Memory B cell (primary cell): ENCODE data around the gene VARS1.

Experiments
- ATAC-seq: fragments of 150-1000 bp; cut with Tn5 transposase; 2 replicates; pipeline ENCODE4 v1.10.0; 2021; ENCODE audit warnings: low read depth, mild to moderate bottlenecking, moderate library complexity
- DNase-seq, 2 donors: peaks; one replicate each; pipeline ENCODE4 v3.0.0; 2022; ENCODE audit warnings: low spot score in 2 of 2
- H3K27ac Mint-ChIP-seq: one replicate; pipeline ENCODE4 v1.8.0; 2022; ENCODE audit warnings: mild to moderate bottlenecking, moderate library complexity, mixed read lengths
- H3K27me3 Mint-ChIP-seq: one replicate; pipeline ENCODE4 v1.8.0; 2022; ENCODE audit warnings: mixed read lengths
- H3K36me3 Mint-ChIP-seq: one replicate; pipeline ENCODE4 v1.8.0; 2022; ENCODE audit warnings: mild to moderate bottlenecking, mixed read lengths
- H3K4me1 Mint-ChIP-seq: one replicate; pipeline ENCODE4 v1.8.0; 2022; ENCODE audit warnings: mixed read lengths
- H3K4me3 Mint-ChIP-seq: one replicate; pipeline ENCODE4 v1.8.0; 2022; ENCODE audit warnings: mild to moderate bottlenecking, moderate library complexity, mixed read lengths
- H3K9me3 Mint-ChIP-seq: one replicate; pipeline ENCODE4 v1.8.0; 2022; ENCODE audit warnings: mixed read lengths

Gene VARS1

GRCh38 chr6:31778193-31778592, 17.4 kb downstream of the VARS1 start:
- Mint-ChIP-seq H3K27ac (no peak overlapping the region), H3K9me3 (no peaks in the 10 kb centered on the region), H3K4me3 (no peak overlapping the region)

GRCh38 chr6:31777667-31778050, 17.9 kb downstream of the VARS1 start:
- ATAC-seq, result no peak
- H3K36me3 Mint-ChIP-seq, result peaks cover 14% of the 10 kb centered on the region

More at GRCh38 chr6:31778193-31778592, 17.4 kb downstream of the VARS1 start:
- DNase-seq (no peak), ATAC-seq (no peak)
- Mint-ChIP-seq H3K36me3 (peaks cover 18% of the 10 kb centered on the region), H3K4me1 (peaks cover 17% of the 10 kb centered on the region), H3K27me3 (no peaks in the 10 kb centered on the region)

DNA sequence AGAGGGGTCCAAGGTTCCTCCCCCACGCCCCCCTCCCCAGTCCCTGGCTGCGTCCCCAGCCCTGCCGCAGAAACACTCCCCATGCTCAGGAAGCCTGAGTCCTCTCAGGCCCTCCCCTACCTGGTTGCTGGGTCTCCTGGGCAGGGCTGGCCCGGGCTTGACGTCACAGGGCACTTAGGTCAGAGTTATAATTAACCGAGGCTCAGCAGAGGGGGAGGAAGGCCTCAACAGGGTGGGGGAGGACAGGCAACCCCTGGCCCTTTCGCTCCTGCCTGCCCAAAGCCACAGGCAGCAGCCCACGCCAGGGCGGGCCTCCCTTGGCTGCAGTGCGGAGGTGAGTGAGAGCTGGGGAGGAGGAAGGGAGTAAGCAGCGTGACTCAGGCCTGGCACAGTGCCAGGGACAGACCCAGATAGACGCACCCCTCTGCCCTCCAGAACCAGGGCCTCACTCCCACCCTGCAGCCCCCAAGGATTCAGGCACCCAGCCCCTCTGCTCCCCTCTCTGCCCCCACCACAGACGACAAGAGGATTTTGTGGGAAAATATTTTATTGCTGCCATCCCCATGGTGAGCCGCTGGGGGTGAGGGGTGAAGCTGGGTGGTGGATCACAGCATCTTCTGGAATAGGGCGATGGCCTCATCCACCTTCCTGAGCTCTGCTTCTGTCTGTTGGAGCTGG, 18.4 kb downstream of the VARS1 start, which contains the start of gene VWA7:
Gene VWA7, minus strand, starts transcription at position 340 of the 678 bp plus-strand sequence. CDS start 549 bp downstream, outside the sequence.
- peaks cover 20% of the 10 kb centered on the region for H3K4me1 Mint-ChIP-seq
- H3K36me3 Mint-ChIP-seq, result peaks cover 10% of the 10 kb centered on the region

More at GRCh38 chr6:31777667-31778050, 17.9 kb downstream of the VARS1 start:
- no peaks in the 10 kb centered on the region for H3K27me3 Mint-ChIP-seq
- H3K9me3 Mint-ChIP-seq, result no peaks in the 10 kb centered on the region
- no peak overlapping the region for H3K4me3 Mint-ChIP-seq
- H3K4me1 Mint-ChIP-seq, result peaks cover 20% of the 10 kb centered on the region
- DNase-seq, result no peak
- H3K27ac Mint-ChIP-seq, result peak overlapping the region; percentile 90

DNA sequence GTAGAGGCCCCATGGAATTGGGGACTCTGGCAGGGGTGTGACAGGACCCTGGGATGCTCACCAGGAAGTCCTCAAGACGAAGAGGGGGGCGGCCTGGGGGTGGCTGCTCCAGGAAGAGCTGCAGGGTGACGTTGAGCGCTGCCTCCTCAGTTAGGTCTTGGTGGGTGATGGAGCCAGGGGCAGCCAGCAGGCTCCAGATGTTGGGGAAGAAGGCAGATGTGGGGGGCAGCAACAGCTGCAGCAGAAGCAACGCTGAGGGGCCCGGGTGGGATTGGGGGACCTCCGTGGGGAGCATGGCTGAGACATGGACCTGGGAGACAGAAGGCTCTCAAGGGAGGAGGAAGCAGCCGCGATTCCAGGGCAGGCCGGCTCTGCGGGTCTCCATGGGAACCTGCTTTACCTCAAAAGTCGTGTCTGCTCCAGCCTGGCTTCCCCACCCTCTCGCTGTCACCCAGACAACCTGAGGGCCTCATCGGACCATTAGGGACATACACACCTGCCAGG, 19.0 kb downstream of the VARS1 start:
- H3K27ac Mint-ChIP-seq, result peak overlapping the region; percentile 90
- H3K9me3 Mint-ChIP-seq, result no peaks in the 10 kb centered on the region
- no peak for DNase-seq
- no peak for ATAC-seq
- peak overlapping the region; percentile 51 for H3K4me3 Mint-ChIP-seq
- H3K4me1 Mint-ChIP-seq, result peaks cover 20% of the 10 kb centered on the region
- peaks cover 10% of the 10 kb centered on the region for H3K36me3 Mint-ChIP-seq
- H3K27me3 Mint-ChIP-seq, result no peaks in the 10 kb centered on the region

More for the DNA sequence above, 18.4 kb downstream of the VARS1 start, which contains the start of gene VWA7:
- DNase-seq, result peak; percentile 58 to 60
- peak; percentile 96 for ATAC-seq
- H3K4me3 Mint-ChIP-seq, result peak within 1 kb of the TSS; percentile 51
- H3K27me3 Mint-ChIP-seq, result no peaks in the 10 kb centered on the region
- peak within 1 kb of the TSS; percentile 90 for H3K27ac Mint-ChIP-seq
- no peaks in the 10 kb centered on the region for H3K9me3 Mint-ChIP-seq

- ATAC-seq (no peak), DNase-seq (no peak)
- peaks cover 6% of the 10 kb centered on the region for H3K36me3 Mint-ChIP-seq
- peak overlapping the region; percentile 51 for H3K4me3 Mint-ChIP-seq
- no peaks in the 10 kb centered on the region for H3K27me3 Mint-ChIP-seq
- H3K4me1 Mint-ChIP-seq, result peaks cover 20% of the 10 kb centered on the region
- peak overlapping the region; percentile 90 for H3K27ac Mint-ChIP-seq
- no peaks in the 10 kb centered on the region for H3K9me3 Mint-ChIP-seq
These were observed 19.7 kb downstream of the VARS1 start for GRCh38 chr6:31775633-31776484.

- ATAC-seq (no peak), DNase-seq (no peak)
- Mint-ChIP-seq H3K9me3 (no peaks in the 10 kb centered on the region), H3K27ac (peak overlapping the region; percentile 90), H3K36me3 (peaks cover 3% of the 10 kb centered on the region), H3K27me3 (no peaks in the 10 kb centered on the region), H3K4me1 (peaks cover 20% of the 10 kb centered on the region), H3K4me3 (no peak overlapping the region)
These were observed 20.4 kb downstream of the VARS1 start for GRCh38 chr6:31775184-31775583.

DNA sequence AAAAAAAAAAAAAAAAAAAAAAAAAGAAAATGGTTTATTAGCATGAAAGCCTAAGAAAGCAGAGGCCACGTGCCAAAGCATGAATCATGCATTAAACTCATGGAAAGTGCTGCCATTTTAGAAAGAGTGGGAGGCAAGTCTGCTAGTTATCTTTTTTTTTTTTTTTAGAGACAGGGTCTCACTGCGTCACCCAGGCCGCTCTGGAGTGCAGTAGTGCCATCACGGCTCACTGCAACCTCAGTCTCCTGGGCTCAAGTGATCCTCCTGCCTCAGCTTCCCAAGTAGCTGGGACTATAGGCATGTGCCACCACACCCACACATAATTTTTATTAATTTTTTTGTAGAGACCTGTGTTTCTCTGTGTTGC, 23.6 kb downstream of the VARS1 start:
- Mint-ChIP-seq H3K27ac (no peak overlapping the region), H3K4me1 (peaks cover 19% of the 10 kb centered on the region), H3K4me3 (no peak overlapping the region), H3K27me3 (no peaks in the 10 kb centered on the region), H3K36me3 (no peaks in the 10 kb centered on the region), H3K9me3 (no peaks in the 10 kb centered on the region)
- no peak for DNase-seq
- no peak for ATAC-seq

DNA sequence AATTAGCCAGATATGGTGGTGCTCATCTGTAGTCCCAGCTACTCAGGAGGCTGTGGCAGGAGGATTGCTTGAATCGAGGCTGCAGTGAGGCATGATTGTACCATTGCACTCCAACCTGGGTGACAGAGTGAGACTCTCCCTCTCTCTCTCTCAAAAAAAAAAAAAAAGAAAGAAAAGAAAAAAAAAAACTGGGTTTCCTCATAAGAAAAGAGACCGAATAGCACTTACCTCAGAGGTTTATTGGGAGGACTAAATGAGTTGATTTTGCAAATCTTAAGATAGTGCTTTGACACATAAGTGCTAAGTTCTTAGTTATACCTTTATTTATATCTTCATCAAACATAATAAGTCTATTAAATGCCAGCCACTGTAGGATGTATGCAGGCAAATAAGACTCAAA, 24.7 kb downstream of the VARS1 start:
- Mint-ChIP-seq H3K9me3 (no peaks in the 10 kb centered on the region), H3K36me3 (no peaks in the 10 kb centered on the region), H3K4me1 (peaks cover 14% of the 10 kb centered on the region), H3K27ac (no peak overlapping the region), H3K4me3 (no peak overlapping the region), H3K27me3 (no peaks in the 10 kb centered on the region)
- ATAC-seq, result no peak
- no peak for DNase-seq

GRCh38 chr6:31769684-31770371, 25.7 kb downstream of the VARS1 start:
- DNase-seq, result peak; percentile 87 to 90
- Mint-ChIP-seq H3K27ac (no peak overlapping the region), H3K4me3 (no peak overlapping the region), H3K4me1 (peaks cover 9% of the 10 kb centered on the region), H3K27me3 (no peaks in the 10 kb centered on the region), H3K36me3 (peaks cover 2% of the 10 kb centered on the region), H3K9me3 (no peaks in the 10 kb centered on the region)
- ATAC-seq, result peak; percentile 99

DNA sequence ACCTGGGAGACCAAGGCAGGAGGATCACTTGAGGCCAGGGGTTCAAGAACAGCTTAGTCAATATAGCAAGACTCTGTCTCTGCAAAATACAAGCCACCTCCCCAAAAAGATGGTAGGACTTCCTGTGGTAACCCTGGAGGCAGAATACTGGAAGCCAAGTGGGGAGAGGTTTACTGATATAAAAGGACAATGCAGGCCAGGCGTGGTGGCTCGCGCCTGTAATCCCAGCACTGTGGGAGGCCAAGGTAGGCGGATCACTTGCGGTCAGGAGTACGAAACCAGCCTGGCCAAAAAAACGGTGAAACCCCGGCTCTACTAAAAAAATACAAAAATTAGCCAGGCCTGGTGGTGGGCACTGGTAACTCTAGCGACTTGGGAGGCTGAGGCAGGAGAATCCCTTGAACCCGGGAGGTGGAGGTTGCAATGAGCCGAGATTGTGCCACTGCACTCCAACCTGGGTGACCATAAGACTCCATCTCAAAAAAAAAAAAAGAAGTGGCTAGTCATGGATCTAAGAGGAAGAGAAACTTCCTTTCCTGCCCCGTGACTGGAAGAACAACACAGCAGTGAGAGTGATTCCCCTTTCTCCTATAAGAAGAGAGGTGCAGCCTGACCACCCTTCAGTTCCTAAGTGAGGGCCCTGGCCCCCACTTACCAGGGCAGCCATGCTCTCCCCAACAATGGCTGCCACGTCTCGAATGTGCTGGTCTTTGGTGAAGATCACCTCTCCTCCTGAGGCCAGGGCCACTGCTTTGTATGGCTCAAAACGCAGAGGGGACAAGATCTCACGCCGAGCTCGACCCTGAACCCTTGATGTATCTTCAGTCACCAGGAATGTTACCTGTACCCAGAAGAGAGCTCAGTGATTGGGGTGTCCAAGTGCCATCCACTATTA, 26.9 kb downstream of the VARS1 start:
- Mint-ChIP-seq H3K4me3 (no peak overlapping the region), H3K9me3 (no peaks in the 10 kb centered on the region), H3K27ac (no peak overlapping the region), H3K4me1 (peaks cover 11% of the 10 kb centered on the region), H3K36me3 (peaks cover 4% of the 10 kb centered on the region), H3K27me3 (no peaks in the 10 kb centered on the region)
- no peak for DNase-seq
- ATAC-seq, result no peak

- peaks cover 9% of the 10 kb centered on the region for H3K36me3 Mint-ChIP-seq
- H3K27me3 Mint-ChIP-seq, result no peaks in the 10 kb centered on the region
- no peak for ATAC-seq
- no peak for DNase-seq
- H3K4me1 Mint-ChIP-seq, result peaks cover 10% of the 10 kb centered on the region
- H3K27ac Mint-ChIP-seq, result no peak overlapping the region
- no peaks in the 10 kb centered on the region for H3K9me3 Mint-ChIP-seq
- no peak overlapping the region for H3K4me3 Mint-ChIP-seq
These were observed 28.4 kb downstream of the VARS1 start for GRCh38 chr6:31767096-31767645.

DNA sequence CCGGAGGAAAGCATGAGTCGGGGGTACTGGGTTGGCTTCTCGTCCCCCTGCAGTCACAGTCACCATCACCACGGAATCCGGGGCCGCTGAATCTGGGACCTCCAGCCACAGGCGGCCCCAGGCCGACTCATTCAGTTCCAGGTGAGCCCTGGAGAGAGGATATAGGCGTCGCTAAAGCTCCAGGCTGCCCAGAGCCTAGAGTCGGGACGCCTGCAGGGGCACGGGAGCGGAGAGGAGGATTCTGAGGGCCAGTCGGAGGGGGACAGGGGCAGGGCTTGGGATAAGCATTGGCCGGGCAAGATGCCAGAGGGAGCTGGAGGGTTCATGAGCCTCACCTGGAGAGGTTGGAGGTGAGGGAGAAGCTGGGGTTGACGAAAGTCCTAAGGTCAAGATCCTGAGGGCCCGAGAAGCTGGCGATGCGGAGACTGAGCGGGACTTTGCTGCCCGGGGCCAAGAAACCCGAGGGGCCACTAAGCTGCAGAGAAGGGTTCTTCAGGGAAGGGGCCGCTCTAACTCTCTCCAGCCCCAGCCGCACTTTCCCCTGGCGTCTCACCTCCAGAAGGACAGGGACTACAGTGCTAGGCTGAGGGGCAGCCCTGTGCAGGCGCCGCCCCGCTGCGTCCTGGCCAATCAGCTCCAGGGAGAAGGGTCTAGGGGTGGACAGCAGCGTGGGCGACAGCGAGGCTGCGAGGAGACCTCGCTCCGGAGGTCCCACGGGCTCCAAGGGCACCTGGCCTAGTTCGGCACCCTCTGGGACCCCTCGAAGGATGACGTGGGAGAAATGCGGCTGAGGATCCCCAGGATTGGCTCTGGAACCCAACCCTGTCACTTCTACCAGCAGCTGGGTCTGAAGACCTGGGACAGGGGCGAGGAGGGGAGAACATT, 29.4 kb downstream of the VARS1 start:
- Mint-ChIP-seq H3K9me3 (no peaks in the 10 kb centered on the region), H3K4me3 (no peak overlapping the region), H3K4me1 (peaks cover 10% of the 10 kb centered on the region), H3K27me3 (no peaks in the 10 kb centered on the region), H3K27ac (no peak overlapping the region), H3K36me3 (peaks cover 13% of the 10 kb centered on the region)
- ATAC-seq, result no peak
- no peak for DNase-seq
